NK-92 (cell line): ENCODE data around the gene FLRT1.

Experiments
- DNase-seq: peaks from one replicate; lab custom pipeline; 2025; ENCODE audit not compliant: unreplicated experiment; lab: John Stamatoyannopoulos, UW

Gene FLRT1

GRCh38 chr11:64035576-64035975, at the start of gene FLRT1:
FLRT1 (plus strand) TSS chr11:64035931; CDS start chr11:64116268, 80,337 bp downstream.
- no peak for DNase-seq

GRCh38 chr11:63986156-63986931, 49.4 kb upstream of the FLRT1 start, which contains the start of gene OTUB1:
OTUB1 (plus strand) TSS chr11:63986438; CDS start chr11:63986457, 19 bp downstream.
- no peak for DNase-seq

GRCh38 chr11:63986932-63987513, 48.7 kb upstream of the FLRT1 start:
- DNase-seq: no peak

GRCh38 chr11:63991558-63991957, 44.2 kb upstream of the FLRT1 start:
- no peak for DNase-seq

- no peak for DNase-seq
Observed at GRCh38 chr11:63993100-63993499, 42.6 kb upstream of the FLRT1 start.

- DNase-seq: no peak
Observed at GRCh38 chr11:63993993-63994392, 41.7 kb upstream of the FLRT1 start.

GRCh38 chr11:63996512-63996911, 39.2 kb upstream of the FLRT1 start:
- DNase-seq: no peak

GRCh38 chr11:63997104-63997700, 38.5 kb upstream of the FLRT1 start:
- DNase-seq: no peak

GRCh38 chr11:63997801-63998337, 37.9 kb upstream of the FLRT1 start:
- no peak for DNase-seq

GRCh38 chr11:63998558-63999348, 37.0 kb upstream of the FLRT1 start:
- DNase-seq: no peak

- DNase-seq: no peak
Observed at GRCh38 chr11:63999349-64000025, 36.2 kb upstream of the FLRT1 start.

- no peak for DNase-seq
Observed at GRCh38 chr11:64000026-64000739, 35.5 kb upstream of the FLRT1 start.

GRCh38 chr11:64000740-64001483, 34.8 kb upstream of the FLRT1 start:
- no peak for DNase-seq

GRCh38 chr11:64001484-64002420, 34.0 kb upstream of the FLRT1 start:
- DNase-seq: no peak

GRCh38 chr11:64003807-64004589, 31.7 kb upstream of the FLRT1 start:
- DNase-seq: no peak

GRCh38 chr11:64004590-64004984, 31.1 kb upstream of the FLRT1 start:
- no peak for DNase-seq

- DNase-seq: no peak
Observed at GRCh38 chr11:64005691-64006090, 30.0 kb upstream of the FLRT1 start.
